Endodermal cell (in vitro differentiated cells): Measurements from ENCODE around the gene KDM8. TPM values are rescaled to one million over a fixed set of nuclear protein-coding genes. Genes with fewer than 3 reads are reported as not detected.

ENCODE experiments used
- DNase-seq: peaks from one replicate; pipeline ENCODE4 v3.0.0-alpha.2; 2017
- H3K27ac ChIP-seq: 2 replicates; pipeline ENCODE4 v1.5.1; 2013; ENCODE audit warnings: mild to moderate bottlenecking, low read depth, low read length, moderate library complexity
- H3K27me3 ChIP-seq: 2 replicates; pipeline ENCODE4 v1.6.1; 2013; ENCODE audit warnings: mild to moderate bottlenecking, low read length, moderate library complexity; ENCODE audit not compliant: insufficient read depth, control insufficient read depth, poor library complexity, severe bottlenecking
- H3K36me3 ChIP-seq: 2 replicates; pipeline ENCODE4 v1.7.0; 2013; ENCODE audit warnings: mild to moderate bottlenecking, low read length, moderate library complexity; ENCODE audit not compliant: control insufficient read depth, insufficient read depth
- H3K4me1 ChIP-seq: one replicate; pipeline ENCODE4 v1.7.0; 2013; ENCODE audit warnings: low read length; ENCODE audit not compliant: control insufficient read depth, insufficient read depth
- H3K4me3 ChIP-seq: 2 replicates; pipeline ENCODE4 v1.5.1; 2013; ENCODE audit warnings: mild to moderate bottlenecking, low read length, moderate library complexity
- H3K9ac ChIP-seq: 2 replicates; pipeline ENCODE4 v1.6.1; 2013; ENCODE audit warnings: mild to moderate bottlenecking, low read length, moderate library complexity; ENCODE audit not compliant: poor library complexity, severe bottlenecking; ENCODE audit errors: extremely low read depth
- H3K9me3 ChIP-seq: 2 replicates; pipeline ENCODE4 v1.6.1; 2013; ENCODE audit warnings: mild to moderate bottlenecking, low read length, moderate library complexity; ENCODE audit not compliant: control insufficient read depth
- H3K27ac Mint-ChIP-seq: 2 replicates; pipeline ENCODE4 v1.8.0; 2020; ENCODE audit warnings: mixed read lengths
- H3K27me3 Mint-ChIP-seq: 2 replicates; pipeline ENCODE4 v1.8.0; 2021; ENCODE audit warnings: mild to moderate bottlenecking, mixed read lengths; ENCODE audit not compliant: insufficient read depth
- H3K36me3 Mint-ChIP-seq: 2 replicates; pipeline ENCODE4 v1.8.0; 2020; ENCODE audit warnings: low read depth, mixed read lengths
- H3K4me1 Mint-ChIP-seq: 2 replicates; pipeline ENCODE4 v1.8.0; 2020; ENCODE audit warnings: mixed read lengths
- H3K4me3 Mint-ChIP-seq: 2 replicates; pipeline ENCODE4 v1.8.0; 2020; ENCODE audit warnings: mild to moderate bottlenecking, moderate library complexity, mixed read lengths
- H3K9me3 Mint-ChIP-seq: 2 replicates; pipeline ENCODE4 v1.8.0; 2020; ENCODE audit warnings: mild to moderate bottlenecking, mixed read lengths
- WGBS, 2 experiments: methylation state at CpG; one replicate each; pipeline versions ENCODE4 v1.1.5 to v1.1.7; 2013; ENCODE audit warnings: missing lambda C conversion rate in 2 of 2, mixed read lengths in 1 of 2; ENCODE audit not compliant: insufficient coverage in 1 of 2, insufficient read length in 1 of 2; 5-methylcytosine and 5-hydroxymethylcytosine counted together
- total RNA-seq, 2 donors: library from RNA; stranded (reverse); fragmentation: NEBNext Ultra II Directional in 1 of 2; extraction: Animal tissue kit (Norgen Biotek cat#: 25700) in 1 of 2; gene quantifications; 2 replicates in 1 of 2; 3 replicates in 1 of 2; pipeline ENCODE4 v1.2.1, GENCODE V29; 2021
- TF ChIP-seq, protein P1 (sequence below): fragments of 200-600 bp; sonication (generic); conservative IDR thresholded peaks from 2 replicates; pipeline ENCODE4 v1.5.0; 2021; ENCODE audit warnings: antibody characterized with exemption, mild to moderate bottlenecking

KDM8 gene
- total RNA-seq, 2 donors from 2014 or later, result 11.0 to 12.1 TPM

DNA sequence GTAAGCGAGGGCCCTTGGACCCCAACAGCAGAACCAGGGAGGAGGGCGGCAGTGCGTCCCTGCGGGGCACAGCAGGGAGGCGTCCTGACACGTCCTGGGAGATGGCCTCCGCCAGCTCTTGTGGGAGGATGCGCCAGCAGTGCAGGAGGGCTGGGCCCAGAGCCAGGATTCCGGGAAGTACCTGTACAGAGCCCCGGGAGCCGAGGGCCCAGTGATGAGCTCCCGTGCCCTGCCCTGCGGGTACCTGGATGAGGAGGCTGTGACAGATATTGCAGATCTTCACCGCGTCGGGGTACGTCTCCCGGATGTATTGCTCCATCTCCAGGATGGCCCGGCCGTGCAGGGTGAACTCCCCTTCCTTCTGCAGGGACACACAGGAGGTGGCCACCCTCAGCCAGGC is 23.1 kb downstream of the KDM8 start:
- Mint-ChIP-seq H3K4me3 (no peak overlapping the region), H3K36me3 (no peaks in the 10 kb centered on the region), H3K27ac (no peak overlapping the region), H3K9me3 (no peaks in the 10 kb centered on the region), H3K27me3 (no peaks in the 10 kb centered on the region), H3K4me1 (peaks cover 2% of the 10 kb centered on the region)
- Histone ChIP-seq H3K9me3 (no peaks in the 10 kb centered on the region), H3K4me1 (no peaks in the 10 kb centered on the region), H3K4me3 (no peak overlapping the region), H3K27me3 (no peaks in the 10 kb centered on the region), H3K27ac (no peak overlapping the region), H3K36me3 (no peaks in the 10 kb centered on the region), H3K9ac (no peak overlapping the region)
- no peak for DNase-seq
- 85 to 91% methylated on average over 14 to 20 of the region's 20 CpGs for WGBS, 2 experiments
- TF ChIP-seq, protein P1, sequence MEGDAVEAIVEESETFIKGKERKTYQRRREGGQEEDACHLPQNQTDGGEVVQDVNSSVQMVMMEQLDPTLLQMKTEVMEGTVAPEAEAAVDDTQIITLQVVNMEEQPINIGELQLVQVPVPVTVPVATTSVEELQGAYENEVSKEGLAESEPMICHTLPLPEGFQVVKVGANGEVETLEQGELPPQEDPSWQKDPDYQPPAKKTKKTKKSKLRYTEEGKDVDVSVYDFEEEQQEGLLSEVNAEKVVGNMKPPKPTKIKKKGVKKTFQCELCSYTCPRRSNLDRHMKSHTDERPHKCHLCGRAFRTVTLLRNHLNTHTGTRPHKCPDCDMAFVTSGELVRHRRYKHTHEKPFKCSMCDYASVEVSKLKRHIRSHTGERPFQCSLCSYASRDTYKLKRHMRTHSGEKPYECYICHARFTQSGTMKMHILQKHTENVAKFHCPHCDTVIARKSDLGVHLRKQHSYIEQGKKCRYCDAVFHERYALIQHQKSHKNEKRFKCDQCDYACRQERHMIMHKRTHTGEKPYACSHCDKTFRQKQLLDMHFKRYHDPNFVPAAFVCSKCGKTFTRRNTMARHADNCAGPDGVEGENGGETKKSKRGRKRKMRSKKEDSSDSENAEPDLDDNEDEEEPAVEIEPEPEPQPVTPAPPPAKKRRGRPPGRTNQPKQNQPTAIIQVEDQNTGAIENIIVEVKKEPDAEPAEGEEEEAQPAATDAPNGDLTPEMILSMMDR, result no peak

DNA sequence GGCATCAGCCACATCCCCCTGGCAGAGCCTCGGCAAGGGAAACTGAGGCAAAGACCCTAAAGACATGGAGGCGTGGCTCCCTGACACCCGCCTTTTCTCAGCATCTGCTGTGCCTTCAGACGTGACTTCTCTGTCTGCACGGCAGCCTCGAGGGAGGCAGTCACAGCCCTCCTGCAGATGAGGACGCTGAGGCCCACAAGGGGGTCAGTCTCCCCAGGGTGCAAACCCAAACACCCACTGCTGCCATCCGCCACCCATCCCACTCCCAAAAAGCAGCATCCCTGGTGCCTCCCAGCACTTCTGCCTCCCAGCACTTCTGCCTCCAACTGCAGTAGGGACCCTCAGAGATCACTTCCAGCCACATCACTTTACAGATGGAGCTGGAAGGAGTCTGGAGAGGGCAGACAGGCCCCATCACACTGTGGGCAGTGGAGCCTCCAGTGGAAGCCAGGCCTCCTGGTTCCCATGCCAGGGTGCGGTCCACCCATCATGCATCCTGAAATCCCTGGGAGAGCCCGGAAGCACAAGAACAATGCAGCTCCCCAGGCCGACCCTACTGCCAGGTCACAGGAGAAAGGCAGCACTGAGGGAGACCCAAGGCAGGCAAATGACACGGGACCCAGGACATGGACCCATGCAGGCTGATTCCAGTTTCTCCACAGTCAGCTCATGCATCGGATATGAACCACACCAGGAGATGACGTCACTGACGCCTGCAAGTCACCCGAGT is 23.8 kb downstream of the KDM8 start:
- WGBS, 2 experiments, result 93 to 96% methylated on average over 12 to 16 of the region's 16 CpGs
- no peak overlapping the region for H3K27ac Mint-ChIP-seq
- H3K27ac ChIP-seq, result no peak overlapping the region
- no peak for DNase-seq
- H3K9me3 Mint-ChIP-seq, result no peaks in the 10 kb centered on the region
- no peak overlapping the region for H3K4me3 Mint-ChIP-seq
- no peak overlapping the region for H3K9ac ChIP-seq
- no peaks in the 10 kb centered on the region for H3K9me3 ChIP-seq
- no peaks in the 10 kb centered on the region for H3K27me3 Mint-ChIP-seq
- H3K36me3 ChIP-seq, result no peaks in the 10 kb centered on the region
- no peaks in the 10 kb centered on the region for H3K36me3 Mint-ChIP-seq
- no peak overlapping the region for H3K4me3 ChIP-seq
- H3K27me3 ChIP-seq, result no peaks in the 10 kb centered on the region
- peaks cover under 1% of the 10 kb centered on the region for H3K4me1 Mint-ChIP-seq
- TF ChIP-seq, protein P1, result no peak
- no peaks in the 10 kb centered on the region for H3K4me1 ChIP-seq

DNA sequence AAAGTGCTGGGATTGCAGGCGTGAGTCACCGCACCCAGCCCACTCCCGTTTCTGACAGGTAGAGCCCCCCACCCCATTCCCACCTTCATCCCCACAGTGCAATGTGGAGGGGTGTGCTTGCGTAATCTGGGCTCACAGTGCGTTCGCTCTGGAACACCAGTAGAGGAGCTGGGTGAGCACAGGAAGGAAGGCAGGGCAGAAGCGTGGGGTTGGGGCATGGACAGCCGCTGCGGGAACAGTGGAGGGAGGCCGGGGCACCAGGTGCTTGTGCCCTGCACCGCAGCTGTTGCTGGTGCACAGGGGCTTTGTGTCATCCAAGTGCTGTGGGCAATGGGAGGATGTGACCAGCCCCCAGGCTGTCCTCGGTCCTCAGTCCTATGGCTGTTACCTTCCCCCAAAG is 24.7 kb downstream of the KDM8 start:
- no peak overlapping the region for H3K27ac ChIP-seq
- no peaks in the 10 kb centered on the region for H3K27me3 ChIP-seq
- TF ChIP-seq, protein P1, result no peak
- H3K4me3 ChIP-seq, result no peak overlapping the region
- DNase-seq, result no peak
- H3K4me3 Mint-ChIP-seq, result no peak overlapping the region
- no peak overlapping the region for H3K27ac Mint-ChIP-seq
- H3K9ac ChIP-seq, result no peak overlapping the region
- H3K36me3 Mint-ChIP-seq, result no peaks in the 10 kb centered on the region
- no peaks in the 10 kb centered on the region for H3K9me3 Mint-ChIP-seq
- no peaks in the 10 kb centered on the region for H3K9me3 ChIP-seq
- H3K4me1 Mint-ChIP-seq, result no peaks in the 10 kb centered on the region
- WGBS, 2 experiments, result 84 to 100% methylated on average over 3 to 12 of the region's 12 CpGs
- H3K27me3 Mint-ChIP-seq, result no peaks in the 10 kb centered on the region
- H3K4me1 ChIP-seq, result no peaks in the 10 kb centered on the region
- no peaks in the 10 kb centered on the region for H3K36me3 ChIP-seq
